Measurements from ENCODE around the gene PPP6R1.
A peak's percentile ranks its signal among the peaks of the same experiment; 100 is the strongest.

PPP6R1 gene

GRCh38 chr19:55258828-55259539 is at the start of gene PPP6R1:
Gene PPP6R1 (minus strand): TSS chr19:55259017. CDS start chr19:55247103, 11,914 bp downstream.
- DNase-seq = peak; percentile 100

DNA sequence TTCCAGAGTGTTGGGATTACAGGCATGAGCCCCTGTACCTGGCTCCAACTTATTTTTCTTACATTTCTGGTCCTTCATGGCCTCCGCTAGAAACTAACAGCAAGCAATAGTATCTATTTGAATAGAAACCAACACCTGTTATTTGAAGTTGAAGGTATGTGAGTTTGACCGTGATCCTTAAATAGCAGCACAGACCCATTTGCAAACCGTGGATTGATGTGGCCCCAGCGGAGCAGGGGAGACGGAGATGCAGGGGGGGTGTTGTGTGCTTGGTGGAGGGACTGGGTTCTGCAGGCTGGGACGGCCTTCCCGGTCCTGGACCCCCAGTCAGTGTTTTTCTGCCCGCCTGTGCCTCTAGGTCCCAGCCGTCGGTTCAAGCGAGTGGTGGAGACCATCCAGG is 49.5 kb upstream of the PPP6R1 start:
- DNase-seq = no peak

DNA sequence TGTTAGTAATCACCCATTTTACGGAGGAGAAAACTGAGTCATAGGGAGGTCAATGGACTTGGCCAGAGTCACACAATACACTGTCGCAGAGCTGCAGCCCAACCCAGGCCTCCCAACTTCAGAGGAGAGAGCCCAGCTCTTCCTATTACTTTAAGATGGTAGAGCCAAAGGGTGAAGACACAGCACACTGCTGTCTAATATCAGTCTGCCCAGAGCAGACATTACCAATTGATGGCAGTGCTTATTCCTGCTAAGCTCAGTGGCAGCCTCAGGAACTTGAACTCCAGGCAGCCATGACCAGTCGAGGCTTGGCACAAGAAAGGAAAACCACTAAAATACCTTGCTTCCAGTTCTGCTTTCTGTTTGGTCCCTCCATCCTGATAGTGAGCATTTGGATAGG is 47.9 kb upstream of the PPP6R1 start:
- DNase-seq = no peak

DNA sequence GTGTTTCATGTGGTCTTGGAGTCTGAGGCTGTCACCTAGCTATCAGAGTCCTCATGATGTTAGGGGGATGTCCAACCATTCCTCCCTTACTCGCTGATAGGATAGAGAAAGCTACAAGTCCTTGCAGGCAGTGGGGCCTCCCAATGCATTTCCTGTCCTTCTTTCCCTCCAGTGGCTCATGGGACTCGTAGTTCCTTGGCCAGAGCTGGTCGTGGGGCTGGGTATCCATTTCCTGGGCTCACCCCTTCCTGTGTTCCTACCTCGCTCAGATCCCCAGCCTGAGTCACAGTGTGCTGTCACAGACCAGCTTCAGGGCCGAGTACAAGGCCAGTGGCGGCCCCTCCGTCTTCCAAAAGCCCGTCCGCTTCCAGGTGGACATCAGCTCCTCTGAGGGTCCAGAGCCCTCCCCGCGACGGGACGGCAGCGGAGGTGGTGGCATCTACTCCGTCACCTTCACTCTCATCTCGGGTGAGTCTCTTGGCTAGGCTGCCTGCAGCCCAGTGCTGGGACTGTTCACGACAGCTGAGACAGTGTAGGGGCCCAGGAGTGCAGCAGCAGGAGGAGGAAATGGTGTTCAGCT is 47.3 kb upstream of the PPP6R1 start:
- DNase-seq = no peak

DNA sequence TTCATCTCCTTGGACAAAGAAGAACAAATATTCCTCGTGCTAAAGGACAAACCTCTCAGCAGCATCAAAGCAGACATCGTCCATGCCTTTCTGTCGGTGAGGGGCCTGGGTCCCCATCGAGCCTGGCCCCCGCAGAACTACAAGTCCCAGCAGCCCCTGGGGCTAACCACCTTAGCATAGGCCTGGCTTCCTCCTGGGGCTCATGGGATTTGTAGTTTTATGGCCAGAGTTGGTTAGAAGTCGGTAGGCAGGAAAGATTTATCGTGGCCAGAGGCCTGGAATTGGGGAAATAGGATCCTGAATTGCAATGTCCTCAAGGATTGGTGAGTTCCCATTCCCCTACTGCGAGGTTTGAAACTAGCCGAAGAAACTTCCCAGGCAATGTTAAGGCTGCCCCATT is 46.7 kb upstream of the PPP6R1 start:
- peak; percentile 20 for DNase-seq

DNA sequence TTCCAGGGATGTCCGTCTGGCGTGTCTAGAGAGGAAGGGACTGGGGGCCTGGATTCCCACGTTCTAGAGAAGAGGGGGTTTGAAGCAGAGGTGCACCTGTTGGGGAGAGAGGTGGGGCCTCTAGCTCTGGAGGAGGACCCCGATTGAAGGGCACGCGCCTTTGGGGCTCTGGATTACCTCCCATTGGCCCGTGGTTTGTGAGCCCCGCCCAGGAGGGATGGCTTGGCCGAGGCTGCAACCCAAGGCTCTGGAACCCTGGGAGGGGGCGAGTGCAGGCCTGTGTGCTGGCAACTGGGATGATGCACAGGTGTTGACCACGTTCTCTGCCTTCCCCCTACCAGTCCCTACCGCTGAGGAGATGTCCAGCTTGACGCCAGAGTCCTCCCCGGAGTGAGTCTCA is 46.2 kb upstream of the PPP6R1 start:
- DNase-seq = no peak

DNA sequence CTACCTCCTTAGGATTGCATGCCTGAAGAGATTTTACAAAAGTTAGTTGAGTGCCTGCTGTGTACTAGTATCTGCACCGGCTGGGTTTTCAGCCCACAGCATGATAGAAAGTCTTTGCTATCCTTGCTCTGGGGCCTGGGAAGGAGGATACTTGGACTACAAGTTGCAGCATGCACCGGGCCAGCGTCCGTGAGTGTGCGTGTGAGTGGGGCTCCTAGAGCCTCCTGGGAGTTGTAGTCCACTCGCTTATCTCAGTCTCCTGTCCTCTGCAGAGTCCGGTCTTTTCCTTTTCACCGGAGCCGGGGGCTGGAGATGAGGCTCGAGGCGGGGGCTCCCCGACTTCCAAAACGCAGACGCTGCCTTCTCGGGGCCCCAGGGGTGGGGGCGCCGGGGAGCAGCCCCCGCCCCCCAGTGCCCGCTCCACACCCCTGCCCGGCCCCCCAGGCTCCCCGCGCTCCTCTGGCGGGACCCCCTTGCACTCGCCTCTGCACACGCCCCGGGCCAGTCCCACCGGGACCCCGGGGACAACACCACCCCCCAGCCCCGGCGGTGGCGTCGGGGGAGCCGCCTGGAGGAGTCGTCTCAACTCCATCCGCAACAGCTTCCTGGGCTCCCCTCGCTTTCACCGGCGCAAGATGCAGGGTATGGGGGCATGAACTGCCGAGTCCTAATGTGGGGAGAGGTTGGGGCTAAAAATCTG is 45.6 kb upstream of the PPP6R1 start:
- peak; percentile 36 for DNase-seq

DNA sequence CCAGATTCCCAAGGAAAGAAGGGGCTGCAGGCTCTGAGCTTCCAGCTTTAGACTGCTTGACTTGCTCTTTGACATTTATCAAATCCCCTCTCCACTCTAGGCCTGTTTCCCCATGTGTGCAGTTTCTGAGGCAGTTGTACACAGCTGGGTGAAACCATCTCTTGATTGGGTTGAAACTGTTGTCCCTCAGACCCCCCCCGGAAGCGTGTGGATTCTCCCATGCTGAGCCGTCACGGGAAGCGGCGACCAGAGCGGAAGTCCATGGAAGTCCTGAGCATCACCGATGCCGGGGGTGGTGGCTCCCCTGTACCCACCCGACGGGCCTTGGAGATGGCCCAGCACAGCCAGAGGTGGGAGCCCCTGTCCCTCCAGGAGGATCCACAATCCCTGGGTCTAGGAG is 44.7 kb upstream of the PPP6R1 start:
- no peak for DNase-seq

DNA sequence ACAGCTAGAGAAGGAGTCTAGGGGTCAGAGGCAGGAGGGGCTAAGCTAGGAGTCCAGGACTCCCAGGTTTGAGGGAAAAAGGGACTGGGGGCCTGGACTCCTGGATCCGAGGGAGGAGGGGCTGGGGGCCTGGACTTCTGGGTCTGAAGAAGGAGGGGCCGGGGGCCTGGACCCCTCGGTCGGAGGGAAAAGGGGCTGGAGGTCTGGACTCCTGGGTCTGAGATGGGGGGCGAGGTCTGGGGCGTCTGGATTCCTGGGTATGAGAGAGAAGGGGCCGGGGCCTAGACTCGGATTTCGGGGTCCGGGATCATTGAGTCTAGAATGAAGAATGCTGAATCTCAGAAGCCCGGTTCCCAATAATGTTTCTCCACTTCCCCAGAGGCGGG is 43.5 kb upstream of the PPP6R1 start:
- DNase-seq = no peak

GRCh38 chr19:55301459-55302317 is 42.9 kb upstream of the PPP6R1 start:
- DNase-seq = peak; percentile 70

DNA sequence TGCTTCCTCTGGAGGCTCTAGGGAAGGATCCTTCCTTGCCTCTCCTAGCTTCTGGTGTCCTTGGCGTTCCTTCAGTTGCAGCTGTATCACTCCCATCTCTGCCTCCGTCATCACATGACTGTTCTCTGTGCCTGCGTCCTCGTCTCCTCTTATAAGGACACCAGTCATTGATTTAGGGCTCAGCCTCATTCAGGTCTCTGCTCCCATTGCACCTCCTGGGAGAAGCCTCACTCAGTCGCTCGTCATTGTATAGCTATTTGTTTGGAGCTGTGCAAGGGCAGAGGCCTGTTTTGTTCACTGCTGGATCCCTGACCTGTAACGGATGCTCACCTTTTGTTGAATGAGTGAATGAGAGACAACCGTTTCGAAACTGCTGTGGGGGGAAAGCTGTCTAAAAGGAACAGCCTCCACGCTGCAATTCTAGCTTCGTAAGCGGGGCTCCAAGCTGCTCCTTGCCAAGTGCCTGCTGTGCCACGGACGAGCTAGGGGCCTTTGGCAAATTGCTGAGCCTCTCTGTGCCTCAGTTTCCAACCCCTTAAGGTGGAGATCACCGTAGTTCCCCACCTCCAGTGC is 42.2 kb upstream of the PPP6R1 start:
- no peak for DNase-seq

DNA sequence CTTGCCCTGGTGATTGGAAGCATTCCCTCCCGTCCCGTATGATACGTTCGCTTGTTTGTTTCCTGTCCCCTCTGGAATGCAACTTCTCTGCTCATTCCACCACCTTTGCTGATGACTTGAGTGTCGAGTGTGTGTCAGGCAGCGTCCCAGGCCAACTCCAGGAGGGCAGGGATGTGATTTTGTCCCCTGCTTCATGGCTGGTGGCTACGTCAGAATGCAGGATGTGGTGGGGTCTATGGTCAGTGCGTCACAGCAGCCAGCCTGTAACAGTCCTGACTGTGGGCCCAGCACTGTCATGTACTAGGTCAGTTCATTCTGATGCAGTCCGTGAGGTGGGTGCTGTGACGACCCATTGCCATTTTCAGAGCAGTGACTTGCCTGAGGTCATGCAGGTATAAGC is 41.2 kb upstream of the PPP6R1 start:
- DNase-seq = no peak

- DNase-seq = no peak
Measured at GRCh38 chr19:55297267-55297666, 38.5 kb upstream of the PPP6R1 start.

GRCh38 chr19:55289117-55289796 is 30.4 kb upstream of the PPP6R1 start:
- DNase-seq = peak; percentile 27

- no peak for DNase-seq
Measured at GRCh38 chr19:55287361-55288079, 28.7 kb upstream of the PPP6R1 start.

DNA sequence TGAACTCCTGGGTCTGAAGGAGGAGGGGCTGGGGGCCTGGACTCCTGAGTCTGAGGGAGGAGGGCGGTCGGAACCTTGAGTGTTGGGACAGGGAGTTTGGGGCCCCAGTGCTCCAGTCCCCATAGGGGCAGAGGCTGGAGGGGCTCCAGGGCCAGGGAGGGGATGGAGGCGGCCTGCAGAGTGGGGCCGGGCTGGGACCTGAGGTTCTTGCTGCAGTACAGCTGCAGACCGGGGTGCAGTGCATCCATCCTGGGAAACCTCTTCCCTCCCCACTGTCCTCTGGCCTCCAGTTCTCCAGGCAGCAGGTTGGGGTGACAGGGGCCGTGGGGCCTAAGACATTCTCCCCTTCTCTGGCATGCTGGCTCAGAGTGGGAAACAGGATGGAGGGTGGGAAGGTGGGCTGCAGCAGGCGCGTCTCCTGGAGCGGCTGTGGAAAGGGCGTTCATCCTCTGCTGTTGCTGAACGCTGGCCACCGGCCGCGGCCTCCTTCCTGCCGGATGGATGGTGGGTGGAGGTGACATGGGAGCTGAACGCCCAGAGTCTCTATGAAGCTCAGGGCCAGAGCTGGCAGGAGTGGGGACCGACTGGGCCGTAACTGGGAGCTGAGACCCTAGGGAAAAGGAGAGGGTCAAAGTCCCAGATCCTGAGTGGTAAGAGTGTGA is 26.5 kb upstream of the PPP6R1 start:
- DNase-seq = no peak

GRCh38 chr19:55284405-55285058 is 25.7 kb upstream of the PPP6R1 start:
- no peak for DNase-seq

GRCh38 chr19:55283548-55284377 is 24.9 kb upstream of the PPP6R1 start, which contains the start of gene BRSK1:
Gene BRSK1 (plus strand): TSS chr19:55283997. CDS start chr19:55284443, 446 bp downstream.
- DNase-seq = peak; percentile 86
